SK-N-SH (cell line): Measurements from ENCODE around the gene ID2. TPM values are rescaled to one million over a fixed set of nuclear protein-coding genes. Genes with fewer than 3 reads are reported as not detected.

ENCODE experiments used
- CTCF ChIA-PET: fragments of 300-600, 350-600 bp; formaldehyde crosslinking; extraction: SDS; loops from one replicate; lab custom pipeline; 2021; lab: Yijun Ruan, JAX
- POLR2A ChIA-PET: fragments of 350-600 bp; sonication (Branson Sonifier 250); formaldehyde crosslinking; extraction: SDS; loops from one replicate; lab custom pipeline; 2020; ENCODE audit warnings: antibody characterized with exemption, inconsistent platforms; lab: Yijun Ruan, JAX
- DNase-seq: peaks from one replicate; pipeline ENCODE4 v3.0.0; 2012
- H2AFZ ChIP-seq: fragments of 200-600 bp; sonication (generic); 2 replicates; pipeline ENCODE4 v1.8.1; 2016; ENCODE audit warnings: antibody characterized with exemption, mild to moderate bottlenecking, low read depth
- H3F3A ChIP-seq: fragments of 200-600 bp; sonication (generic); replicated peaks from 2 replicates; pipeline ENCODE3; 2016; ENCODE audit warnings: antibody characterized with exemption, mild to moderate bottlenecking; ENCODE audit not compliant: insufficient read depth
- H3K27ac ChIP-seq, 2 experiments: fragments of 200-500 bp in 1 of 2; fragments of 200-600 bp in 1 of 2; sonication (Bioruptor generic) in 1 of 2; sonication (generic), shearing (Covaris generic) in 1 of 2; 2 replicates each; pipeline versions ENCODE4 v1.5.1 to v1.6.1; 2014 to 2016; ENCODE audit warnings: low read depth in 2 of 2, inconsistent platforms in 1 of 2, low read length in 1 of 2, mild to moderate bottlenecking in 1 of 2, mixed read lengths in 1 of 2
- H3K27me3 ChIP-seq: fragments of 200-600 bp; sonication (generic), shearing (Covaris generic); 2 replicates; pipeline ENCODE4 v1.6.1; 2016; ENCODE audit warnings: mixed run types; ENCODE audit not compliant: insufficient read depth
- H3K36me3 ChIP-seq, 2 experiments: fragments of 200-500 bp in 1 of 2; fragments of 200-600 bp in 1 of 2; sonication (Bioruptor generic) in 1 of 2; sonication (generic) in 1 of 2; replicated peaks in 1 of 2; 2 replicates each; pipeline versions ENCODE3 to v1.5.1; 2014 to 2016; ENCODE audit warnings: low read length in 1 of 2, mild to moderate bottlenecking in 1 of 2; ENCODE audit not compliant: insufficient read depth in 2 of 2, control insufficient read depth in 1 of 2
- H3K4me1 ChIP-seq, 2 experiments: fragments of 200-500 bp in 1 of 2; fragments of 200-600 bp in 1 of 2; sonication (Bioruptor generic) in 1 of 2; sonication (generic), shearing (Covaris generic) in 1 of 2; 2 replicates each; pipeline versions ENCODE4 v1.5.1 to v1.6.1; 2014 to 2016; ENCODE audit warnings: low read depth in 1 of 2, low read length in 1 of 2, mixed run types in 1 of 2; ENCODE audit not compliant: insufficient read depth in 2 of 2, control insufficient read depth in 1 of 2
- H3K4me2 ChIP-seq: fragments of 200-600 bp; sonication (generic), shearing (Covaris generic); 2 replicates; pipeline ENCODE4 v1.6.1; 2017; ENCODE audit warnings: mixed run types
- H3K4me3 ChIP-seq, 2 experiments: fragments of 200-500 bp in 1 of 2; fragments of 200-600 bp in 1 of 2; sonication (Bioruptor generic) in 1 of 2; sonication (generic), shearing (Covaris generic) in 1 of 2; 2 replicates each; pipeline versions ENCODE4 v1.5.1 to v1.8.1; 2014 to 2016; ENCODE audit warnings: low read depth in 2 of 2, inconsistent platforms in 1 of 2, low read length in 1 of 2, mild to moderate bottlenecking in 1 of 2, mixed read lengths in 1 of 2, moderate library complexity in 1 of 2
- H3K79me2 ChIP-seq: fragments of 200-600 bp; sonication (generic); 2 replicates; pipeline ENCODE4 v1.8.1; 2017; ENCODE audit warnings: mild to moderate bottlenecking; ENCODE audit not compliant: insufficient read depth
- H3K9ac ChIP-seq: fragments of 200-600 bp; sonication (generic); 2 replicates; pipeline ENCODE4 v1.6.1; 2017; ENCODE audit warnings: mixed run types
- H3K9me2 ChIP-seq: fragments of 200-600 bp; sonication (generic); 2 replicates; pipeline ENCODE4 v1.6.1; 2017; ENCODE audit warnings: mixed run types
- H3K9me3 ChIP-seq: fragments of 200-600 bp; sonication (generic); 2 replicates; pipeline ENCODE4 v1.6.1; 2017; ENCODE audit warnings: mixed run types, mild to moderate bottlenecking, moderate library complexity
- H4K20me1 ChIP-seq: fragments of 200-600 bp; sonication (generic); 2 replicates; pipeline ENCODE4 v1.6.1; 2017; ENCODE audit warnings: mild to moderate bottlenecking, mixed run types; ENCODE audit not compliant: insufficient read depth
- FOXJ3 ChIP-seq: sonication (generic); formaldehyde crosslinking; IDR thresholded peaks from 2 replicates; pipeline ENCODE4 v1.5.1; 2020; ENCODE audit warnings: mild to moderate bottlenecking, missing genetic modification reagents
- FOXM1 ChIP-seq: IDR thresholded peaks from 2 replicates; pipeline ENCODE4 v1.4.0; 2012; ENCODE audit warnings: low read depth, mild to moderate bottlenecking
- JUND ChIP-seq: IDR thresholded peaks from 2 replicates; pipeline ENCODE4 v1.4.0; 2012
- NFIC ChIP-seq: IDR thresholded peaks from 2 replicates; pipeline ENCODE4 v1.4.0; 2012; ENCODE audit warnings: borderline replicate concordance
- RXRA ChIP-seq: IDR thresholded peaks from 2 replicates; pipeline ENCODE4 v1.4.0; 2012; ENCODE audit warnings: low read depth, mild to moderate bottlenecking, borderline replicate concordance
- TCF12 ChIP-seq: IDR thresholded peaks from 2 replicates; pipeline ENCODE4 v1.4.0; 2012
- TEAD4 ChIP-seq: IDR thresholded peaks from 2 replicates; pipeline ENCODE4 v1.4.0; 2012; ENCODE audit warnings: mild to moderate bottlenecking, borderline replicate concordance; ENCODE audit not compliant: insufficient read depth
- WGBS: methylation state at CpG from one replicate; pipeline ENCODE4 v1.1.6; 2017; ENCODE audit warnings: low lambda C conversion rate; 5-methylcytosine and 5-hydroxymethylcytosine counted together
- polyA plus RNA-seq, 3 experiments: library from polyadenylated mRNA; depleted of rRNA; stranded (reverse); fragments of >200 nt; gene quantifications; 2 replicates each; pipeline ENCODE4 v1.2.3, GENCODE V29; 2012
- TF ChIP-seq, protein P1 (sequence below): fragments of 200-600 bp; sonication (generic); IDR thresholded peaks from 2 replicates; pipeline ENCODE4 v1.6.1; 2017; ENCODE audit warnings: antibody characterized with exemption, mild to moderate bottlenecking, moderate library complexity
- TF ChIP-seq, protein P2 (sequence below): fragments of 150-350 bp; IDR thresholded peaks from 2 replicates; pipeline ENCODE4 v1.6.1; 2017; ENCODE audit warnings: antibody characterized with exemption, low read length, low read depth, borderline replicate concordance
- TF ChIP-seq, protein P3 (sequence below): IDR thresholded peaks from 2 replicates; pipeline ENCODE4 v1.6.1; 2012; ENCODE audit warnings: mild to moderate bottlenecking, low read depth, low read length, moderate library complexity
- TF ChIP-seq, protein P4 (sequence below): IDR thresholded peaks from 2 replicates; pipeline ENCODE4 v1.4.0; 2012; ENCODE audit warnings: low read depth, borderline replicate concordance
- TF ChIP-seq, protein P5 (sequence below): fragments of 150-350 bp; IDR thresholded peaks from 2 replicates; pipeline ENCODE4 v1.6.1; 2016; ENCODE audit warnings: mild to moderate bottlenecking, low read depth, low read length

ID2 gene
- polyA plus RNA-seq, 1 of the 3 experiments (the other 2 are of a cell fraction), result 459 TPM

DNA sequence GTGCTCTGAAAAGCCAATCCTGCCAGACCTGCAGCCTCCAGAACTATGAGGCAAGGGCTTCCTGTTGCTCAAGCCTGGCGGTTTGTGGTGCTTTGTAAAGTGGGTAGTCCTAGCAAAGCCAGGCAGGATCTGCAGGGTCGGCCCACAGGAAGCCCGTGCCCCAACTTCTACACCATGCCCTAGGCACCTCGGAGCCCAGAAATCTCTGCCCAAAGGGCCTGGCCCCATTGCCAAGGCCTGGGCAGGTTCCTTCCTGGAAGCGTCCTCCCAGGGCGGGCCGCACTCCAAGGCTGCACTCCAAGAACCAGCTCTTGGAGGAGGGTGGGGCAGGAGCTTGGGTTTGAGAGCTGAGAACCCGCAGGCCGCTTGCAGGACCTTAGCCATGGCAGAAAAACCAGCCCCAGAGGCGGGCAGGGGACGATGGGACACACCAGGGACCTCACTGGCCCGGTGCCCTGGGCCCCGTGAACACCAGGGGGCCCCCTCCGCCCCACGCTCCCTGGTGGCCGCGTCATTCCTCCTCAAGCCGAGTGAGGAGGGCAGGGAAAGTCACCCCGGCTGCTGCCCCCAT lies 37.2 kb upstream of the ID2 start:
- POLR2A ChIA-PET, result interaction anchor here (1.1 kb wide), 1 partner anchor 37 kb away, joined by 3 read pairs; the partner anchor contains the start of gene ID2
- Histone ChIP-seq H3K4me1 (peaks cover 0 to 9% of the 10 kb centered on the region in 2 experiments; a peak in 1 of 4 replicates), H3K4me3 (no peak overlapping the region), H2AFZ (no peak overlapping the region), H3K36me3 (no peaks in the 10 kb centered on the region), H4K20me1 (no peaks in the 10 kb centered on the region), H3F3A (peaks cover 1% of the 10 kb centered on the region), H3K27ac (no peak overlapping the region), H3K9me3 (no peaks in the 10 kb centered on the region), H3K79me2 (no peaks in the 10 kb centered on the region), H3K9ac (no peak overlapping the region), H3K9me2 (no peaks in the 10 kb centered on the region), H3K27me3 (no peaks in the 10 kb centered on the region), H3K4me2 (no peak overlapping the region)
- WGBS, result 87% methylated on average over 14 of the region's 19 CpGs
- CTCF ChIA-PET, result no interaction called here
- no peak for DNase-seq
- TF ChIP-seq NFIC, result no peak
- TF ChIP-seq, protein P1, sequence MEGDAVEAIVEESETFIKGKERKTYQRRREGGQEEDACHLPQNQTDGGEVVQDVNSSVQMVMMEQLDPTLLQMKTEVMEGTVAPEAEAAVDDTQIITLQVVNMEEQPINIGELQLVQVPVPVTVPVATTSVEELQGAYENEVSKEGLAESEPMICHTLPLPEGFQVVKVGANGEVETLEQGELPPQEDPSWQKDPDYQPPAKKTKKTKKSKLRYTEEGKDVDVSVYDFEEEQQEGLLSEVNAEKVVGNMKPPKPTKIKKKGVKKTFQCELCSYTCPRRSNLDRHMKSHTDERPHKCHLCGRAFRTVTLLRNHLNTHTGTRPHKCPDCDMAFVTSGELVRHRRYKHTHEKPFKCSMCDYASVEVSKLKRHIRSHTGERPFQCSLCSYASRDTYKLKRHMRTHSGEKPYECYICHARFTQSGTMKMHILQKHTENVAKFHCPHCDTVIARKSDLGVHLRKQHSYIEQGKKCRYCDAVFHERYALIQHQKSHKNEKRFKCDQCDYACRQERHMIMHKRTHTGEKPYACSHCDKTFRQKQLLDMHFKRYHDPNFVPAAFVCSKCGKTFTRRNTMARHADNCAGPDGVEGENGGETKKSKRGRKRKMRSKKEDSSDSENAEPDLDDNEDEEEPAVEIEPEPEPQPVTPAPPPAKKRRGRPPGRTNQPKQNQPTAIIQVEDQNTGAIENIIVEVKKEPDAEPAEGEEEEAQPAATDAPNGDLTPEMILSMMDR, result peak; percentile 12; the same call in 1 of the 2 replicates

DNA sequence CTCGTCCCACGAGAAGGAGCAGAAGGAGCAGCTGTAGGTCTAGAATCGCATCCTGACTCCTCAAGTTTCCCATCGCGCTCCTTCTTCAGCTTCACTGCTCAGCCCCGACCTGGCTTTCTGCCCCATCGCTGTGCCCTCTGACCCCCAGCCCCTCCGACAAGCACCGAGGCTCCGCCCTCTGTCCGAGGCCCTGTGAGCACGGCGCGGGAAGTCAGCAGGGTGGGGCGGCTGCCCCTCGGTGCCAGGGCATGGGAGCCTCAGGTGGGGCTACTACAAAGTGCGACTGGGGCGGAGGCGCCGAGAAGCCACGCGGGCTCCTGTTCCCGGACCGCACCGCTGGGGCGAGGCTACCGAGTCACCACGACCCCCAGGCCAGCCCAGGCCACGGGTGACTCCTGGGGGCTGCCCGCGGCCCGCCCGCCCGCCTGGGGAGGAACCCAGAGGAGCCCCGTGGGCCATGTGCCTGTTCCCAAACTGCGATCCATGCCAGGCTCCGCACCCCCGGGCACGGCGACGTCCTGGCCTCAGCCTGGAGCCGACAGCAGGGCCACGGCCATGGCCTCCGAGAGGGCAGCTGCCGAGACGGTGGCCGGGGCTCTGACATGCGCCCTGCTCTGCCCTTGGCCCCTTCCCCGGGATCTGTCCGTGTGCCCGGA lies 36.6 kb upstream of the ID2 start:
- H3K4me1 ChIP-seq, result peaks cover 0 to 9% of the 10 kb centered on the region in 2 experiments; a peak in 1 of 4 replicates
- no peak for DNase-seq
- H2AFZ ChIP-seq, result no peak overlapping the region
- whole genome bisulfite sequencing, result 92% methylated on average over 40 of the region's 51 CpGs
- no peaks in the 10 kb centered on the region for H3K79me2 ChIP-seq
- POLR2A ChIA-PET, result interaction anchor here (1.1 kb wide), 1 partner anchor 36 kb away, joined by 3 read pairs; the partner anchor contains the start of gene ID2
- H3K27me3 ChIP-seq, result no peaks in the 10 kb centered on the region
- no peaks in the 10 kb centered on the region for H3K36me3 ChIP-seq
- H3K4me3 ChIP-seq, result no peak overlapping the region
- H3K9me3 ChIP-seq, result no peaks in the 10 kb centered on the region
- H3K9ac ChIP-seq, result no peak overlapping the region
- H4K20me1 ChIP-seq, result no peaks in the 10 kb centered on the region
- CTCF ChIA-PET, result no interaction called here
- no peak overlapping the region for H3K27ac ChIP-seq
- H3K9me2 ChIP-seq, result no peaks in the 10 kb centered on the region
- no peak overlapping the region for H3K4me2 ChIP-seq
- peaks cover 3% of the 10 kb centered on the region for H3F3A ChIP-seq
- TF ChIP-seq, protein P2, sequence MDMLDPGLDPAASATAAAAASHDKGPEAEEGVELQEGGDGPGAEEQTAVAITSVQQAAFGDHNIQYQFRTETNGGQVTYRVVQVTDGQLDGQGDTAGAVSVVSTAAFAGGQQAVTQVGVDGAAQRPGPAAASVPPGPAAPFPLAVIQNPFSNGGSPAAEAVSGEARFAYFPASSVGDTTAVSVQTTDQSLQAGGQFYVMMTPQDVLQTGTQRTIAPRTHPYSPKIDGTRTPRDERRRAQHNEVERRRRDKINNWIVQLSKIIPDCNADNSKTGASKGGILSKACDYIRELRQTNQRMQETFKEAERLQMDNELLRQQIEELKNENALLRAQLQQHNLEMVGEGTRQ, result no peak
- no peak for TF ChIP-seq TEAD4
- TF ChIP-seq, protein P1, result no peak
- no peak for TF ChIP-seq TCF12
- TF ChIP-seq JUND, result no peak
- TF ChIP-seq, protein P3, sequence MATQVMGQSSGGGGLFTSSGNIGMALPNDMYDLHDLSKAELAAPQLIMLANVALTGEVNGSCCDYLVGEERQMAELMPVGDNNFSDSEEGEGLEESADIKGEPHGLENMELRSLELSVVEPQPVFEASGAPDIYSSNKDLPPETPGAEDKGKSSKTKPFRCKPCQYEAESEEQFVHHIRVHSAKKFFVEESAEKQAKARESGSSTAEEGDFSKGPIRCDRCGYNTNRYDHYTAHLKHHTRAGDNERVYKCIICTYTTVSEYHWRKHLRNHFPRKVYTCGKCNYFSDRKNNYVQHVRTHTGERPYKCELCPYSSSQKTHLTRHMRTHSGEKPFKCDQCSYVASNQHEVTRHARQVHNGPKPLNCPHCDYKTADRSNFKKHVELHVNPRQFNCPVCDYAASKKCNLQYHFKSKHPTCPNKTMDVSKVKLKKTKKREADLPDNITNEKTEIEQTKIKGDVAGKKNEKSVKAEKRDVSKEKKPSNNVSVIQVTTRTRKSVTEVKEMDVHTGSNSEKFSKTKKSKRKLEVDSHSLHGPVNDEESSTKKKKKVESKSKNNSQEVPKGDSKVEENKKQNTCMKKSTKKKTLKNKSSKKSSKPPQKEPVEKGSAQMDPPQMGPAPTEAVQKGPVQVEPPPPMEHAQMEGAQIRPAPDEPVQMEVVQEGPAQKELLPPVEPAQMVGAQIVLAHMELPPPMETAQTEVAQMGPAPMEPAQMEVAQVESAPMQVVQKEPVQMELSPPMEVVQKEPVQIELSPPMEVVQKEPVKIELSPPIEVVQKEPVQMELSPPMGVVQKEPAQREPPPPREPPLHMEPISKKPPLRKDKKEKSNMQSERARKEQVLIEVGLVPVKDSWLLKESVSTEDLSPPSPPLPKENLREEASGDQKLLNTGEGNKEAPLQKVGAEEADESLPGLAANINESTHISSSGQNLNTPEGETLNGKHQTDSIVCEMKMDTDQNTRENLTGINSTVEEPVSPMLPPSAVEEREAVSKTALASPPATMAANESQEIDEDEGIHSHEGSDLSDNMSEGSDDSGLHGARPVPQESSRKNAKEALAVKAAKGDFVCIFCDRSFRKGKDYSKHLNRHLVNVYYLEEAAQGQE, result no peak
- no peak for TF ChIP-seq FOXJ3
- TF ChIP-seq FOXM1, result no peak
- no peak for TF ChIP-seq RXRA
- TF ChIP-seq, protein P4, sequence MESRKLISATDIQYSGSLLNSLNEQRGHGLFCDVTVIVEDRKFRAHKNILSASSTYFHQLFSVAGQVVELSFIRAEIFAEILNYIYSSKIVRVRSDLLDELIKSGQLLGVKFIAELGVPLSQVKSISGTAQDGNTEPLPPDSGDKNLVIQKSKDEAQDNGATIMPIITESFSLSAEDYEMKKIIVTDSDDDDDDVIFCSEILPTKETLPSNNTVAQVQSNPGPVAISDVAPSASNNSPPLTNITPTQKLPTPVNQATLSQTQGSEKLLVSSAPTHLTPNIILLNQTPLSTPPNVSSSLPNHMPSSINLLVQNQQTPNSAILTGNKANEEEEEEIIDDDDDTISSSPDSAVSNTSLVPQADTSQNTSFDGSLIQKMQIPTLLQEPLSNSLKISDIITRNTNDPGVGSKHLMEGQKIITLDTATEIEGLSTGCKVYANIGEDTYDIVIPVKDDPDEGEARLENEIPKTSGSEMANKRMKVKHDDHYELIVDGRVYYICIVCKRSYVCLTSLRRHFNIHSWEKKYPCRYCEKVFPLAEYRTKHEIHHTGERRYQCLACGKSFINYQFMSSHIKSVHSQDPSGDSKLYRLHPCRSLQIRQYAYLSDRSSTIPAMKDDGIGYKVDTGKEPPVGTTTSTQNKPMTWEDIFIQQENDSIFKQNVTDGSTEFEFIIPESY, result no peak
- TF ChIP-seq, protein P5, sequence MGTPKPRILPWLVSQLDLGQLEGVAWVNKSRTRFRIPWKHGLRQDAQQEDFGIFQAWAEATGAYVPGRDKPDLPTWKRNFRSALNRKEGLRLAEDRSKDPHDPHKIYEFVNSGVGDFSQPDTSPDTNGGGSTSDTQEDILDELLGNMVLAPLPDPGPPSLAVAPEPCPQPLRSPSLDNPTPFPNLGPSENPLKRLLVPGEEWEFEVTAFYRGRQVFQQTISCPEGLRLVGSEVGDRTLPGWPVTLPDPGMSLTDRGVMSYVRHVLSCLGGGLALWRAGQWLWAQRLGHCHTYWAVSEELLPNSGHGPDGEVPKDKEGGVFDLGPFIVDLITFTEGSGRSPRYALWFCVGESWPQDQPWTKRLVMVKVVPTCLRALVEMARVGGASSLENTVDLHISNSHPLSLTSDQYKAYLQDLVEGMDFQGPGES, result no peak
